Karpas-422 (cell line): ENCODE data around the gene CNTNAP3. TPM values are rescaled to one million over a fixed set of nuclear protein-coding genes. Genes with fewer than 3 reads are reported as not detected.
"Not testable (repeated sequence)": the region's sequence is repeated elsewhere in the genome, so short reads cannot be mapped to it uniquely, and the experiment has no call there.

Experiments used
- DNase-seq: peaks from one replicate; pipeline ENCODE4 v3.0.0-alpha.2; 2015
- H2AFZ ChIP-seq: fragments of 200-600 bp; sonication (generic); 2 replicates; pipeline ENCODE4 v1.6.1; 2014; ENCODE audit warnings: antibody characterized with exemption, low read length, mixed read lengths
- H3K27ac ChIP-seq: fragments of 200-600 bp; sonication (generic); 2 replicates; pipeline ENCODE4 v1.5.1; 2014; ENCODE audit warnings: mild to moderate bottlenecking, low read length, moderate library complexity
- H3K27me3 ChIP-seq: fragments of 200-600 bp; sonication (generic); 2 replicates; pipeline ENCODE4 v1.6.1; 2014; ENCODE audit warnings: low read length, mixed read lengths
- H3K36me3 ChIP-seq: fragments of 200-600 bp; sonication (generic); 2 replicates; pipeline ENCODE4 v1.6.1; 2014; ENCODE audit warnings: low read length, mixed read lengths; ENCODE audit not compliant: insufficient read depth
- H3K4me1 ChIP-seq: fragments of 200-600 bp; sonication (generic); 2 replicates; pipeline ENCODE4 v1.6.1; 2014; ENCODE audit warnings: mild to moderate bottlenecking, low read length, mixed read lengths
- H3K4me2 ChIP-seq: fragments of 200-600 bp; sonication (generic); 2 replicates; pipeline ENCODE4 v1.6.1; 2014; ENCODE audit warnings: low read length, low read depth, mild to moderate bottlenecking; ENCODE audit not compliant: poor library complexity, severe bottlenecking
- H3K4me3 ChIP-seq: fragments of 200-600 bp; sonication (generic); 2 replicates; pipeline ENCODE4 v1.5.1; 2014; ENCODE audit warnings: mild to moderate bottlenecking, antibody characterized with exemption, low read length, mixed read lengths
- H3K79me2 ChIP-seq: fragments of 200-600 bp; sonication (generic); 2 replicates; pipeline ENCODE4 v1.6.1; 2014; ENCODE audit warnings: mild to moderate bottlenecking, low read length, mixed read lengths
- H3K9ac ChIP-seq: fragments of 200-600 bp; sonication (generic); 2 replicates; pipeline ENCODE4 v1.6.0; 2014; ENCODE audit warnings: low read length
- H3K9me2 ChIP-seq: fragments of 200-600 bp; sonication (generic), shearing (Covaris generic); replicated peaks from 2 replicates; pipeline ENCODE4 v1.6.0; 2014; ENCODE audit warnings: mild to moderate bottlenecking, low read length, moderate library complexity; ENCODE audit not compliant: insufficient read depth
- H3K9me3 ChIP-seq: fragments of 300-700, 200-600 bp; sonication (generic); 2 replicates; pipeline ENCODE4 v1.6.1; 2014; ENCODE audit warnings: low read length, mixed read lengths
- H4K20me1 ChIP-seq: fragments of 200-600 bp; sonication (generic); 2 replicates; pipeline ENCODE4 v1.6.1; 2014; ENCODE audit warnings: mild to moderate bottlenecking, antibody characterized with exemption, low read length, low read depth; ENCODE audit not compliant: insufficient read depth
- total RNA-seq: library from RNA; depleted of rRNA; stranded (reverse); fragments of >200 nt; shearing (Covaris generic); gene quantifications from 2 replicates; pipeline ENCODE4 v1.2.3, GENCODE V29; 2014; ENCODE audit warnings: low replicate concordance

Gene CNTNAP3
- total RNA-seq, 1 experiment from 2014 or later, result not detected

GRCh38 chr9:39046833-39047232 is 241.1 kb downstream of the CNTNAP3 start:
- H3K4me2 ChIP-seq, H3K9me3 ChIP-seq, H4K20me1 ChIP-seq, H3K4me3 ChIP-seq, H3K27me3 ChIP-seq, H3K79me2 ChIP-seq, H3K9me2 ChIP-seq, DNase-seq, H2AFZ ChIP-seq, H3K36me3 ChIP-seq, H3K27ac ChIP-seq, H3K4me1 ChIP-seq, H3K9ac ChIP-seq: not testable (repeated sequence)

DNA sequence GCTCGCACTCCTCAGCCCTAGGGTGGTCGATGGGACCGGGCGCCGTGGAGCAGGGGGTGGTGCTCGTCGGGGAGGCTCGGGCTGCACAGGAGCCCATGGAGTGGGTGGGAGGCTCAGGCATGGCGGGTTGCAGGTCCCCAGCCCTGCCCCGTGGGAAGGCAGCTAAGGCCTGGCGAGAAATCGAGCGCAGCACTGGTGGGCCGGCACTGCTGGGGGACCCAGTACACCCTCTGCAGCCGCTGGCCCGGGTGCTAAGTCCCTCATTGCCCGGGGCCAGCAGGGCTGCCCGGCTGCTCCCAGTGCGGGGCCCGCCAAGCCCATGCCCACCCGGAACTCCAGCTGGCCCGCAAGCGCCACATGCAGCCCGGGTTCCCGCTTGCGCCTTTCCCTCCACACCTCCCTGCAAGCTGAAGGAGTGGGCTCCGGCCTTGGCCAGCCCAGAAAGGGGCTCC is 245.6 kb downstream of the CNTNAP3 start:
- not testable (repeated sequence) for H3K36me3 ChIP-seq, H3K79me2 ChIP-seq, H3K9me2 ChIP-seq, H3K4me3 ChIP-seq, H4K20me1 ChIP-seq, H3K27ac ChIP-seq, H3K9ac ChIP-seq, H3K9me3 ChIP-seq, H2AFZ ChIP-seq, H3K4me1 ChIP-seq, DNase-seq, H3K4me2 ChIP-seq, H3K27me3 ChIP-seq

DNA sequence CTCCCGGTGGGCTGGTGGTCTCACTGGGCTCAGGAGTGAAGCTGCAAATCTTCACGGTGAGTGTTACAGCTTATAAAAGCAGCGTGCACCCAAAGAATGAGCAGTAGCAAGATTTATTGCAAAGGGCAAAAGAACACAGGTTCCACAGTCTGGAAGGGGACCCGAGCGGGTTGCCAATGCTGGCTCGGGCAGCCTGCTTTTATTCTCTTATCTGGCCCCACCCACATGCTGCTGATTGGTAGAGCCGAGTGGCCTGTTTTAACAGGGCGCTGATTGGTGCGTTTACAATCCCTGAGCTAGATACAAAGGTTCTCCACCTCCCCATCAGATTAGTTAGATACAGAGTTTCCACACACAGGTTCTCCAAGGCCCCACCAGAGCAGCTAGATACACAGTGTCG is 246.2 kb downstream of the CNTNAP3 start:
- not testable (repeated sequence) for H2AFZ ChIP-seq, H3K36me3 ChIP-seq, H3K4me3 ChIP-seq, H3K4me2 ChIP-seq, H3K9me2 ChIP-seq, H4K20me1 ChIP-seq, H3K9ac ChIP-seq, DNase-seq, H3K27me3 ChIP-seq, H3K27ac ChIP-seq, H3K9me3 ChIP-seq, H3K79me2 ChIP-seq, H3K4me1 ChIP-seq

- not testable (repeated sequence) for H4K20me1 ChIP-seq
Observed at GRCh38 chr9:39039148-39039547, 248.8 kb downstream of the CNTNAP3 start.

GRCh38 chr9:39038221-39038620 is 249.7 kb downstream of the CNTNAP3 start:
- not testable (repeated sequence) for H4K20me1 ChIP-seq, H3K27ac ChIP-seq, H3K9me2 ChIP-seq, DNase-seq, H3K27me3 ChIP-seq, H3K4me1 ChIP-seq, H2AFZ ChIP-seq, H3K9me3 ChIP-seq, H3K36me3 ChIP-seq, H3K9ac ChIP-seq, H3K4me2 ChIP-seq, H3K4me3 ChIP-seq, H3K79me2 ChIP-seq

More at GRCh38 chr9:39039148-39039547, 248.8 kb downstream of the CNTNAP3 start:
- H2AFZ ChIP-seq, H3K4me1 ChIP-seq, H3K36me3 ChIP-seq, H3K4me2 ChIP-seq, H3K27me3 ChIP-seq, H3K27ac ChIP-seq, H3K79me2 ChIP-seq, H3K9ac ChIP-seq, H3K4me3 ChIP-seq, DNase-seq, H3K9me2 ChIP-seq, H3K9me3 ChIP-seq: not testable (repeated sequence)

DNA sequence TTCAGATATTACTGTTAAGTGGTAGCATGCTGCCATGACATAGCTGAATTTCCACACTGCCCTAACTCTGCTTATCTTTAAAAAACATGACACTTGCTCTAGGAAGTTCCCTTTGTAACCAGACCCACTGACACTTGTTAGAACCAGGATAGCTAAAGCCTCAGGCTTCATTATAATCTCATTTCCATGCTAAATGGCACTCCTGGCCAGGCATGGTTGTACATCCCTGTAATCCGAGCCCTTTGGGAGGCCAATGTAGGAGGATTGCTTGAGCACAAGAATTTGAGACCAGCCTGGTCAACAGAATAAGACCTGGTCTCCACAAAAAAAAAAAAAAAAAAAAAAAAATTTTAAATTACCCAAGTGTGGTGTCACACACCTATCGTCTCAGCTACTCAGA is 254.1 kb downstream of the CNTNAP3 start:
- H3K4me1 ChIP-seq, H2AFZ ChIP-seq, H3K9ac ChIP-seq, H3K27ac ChIP-seq, DNase-seq, H3K4me3 ChIP-seq, H3K9me2 ChIP-seq, H3K27me3 ChIP-seq, H3K36me3 ChIP-seq, H3K4me2 ChIP-seq, H3K79me2 ChIP-seq, H3K9me3 ChIP-seq, H4K20me1 ChIP-seq: not testable (repeated sequence)

DNA sequence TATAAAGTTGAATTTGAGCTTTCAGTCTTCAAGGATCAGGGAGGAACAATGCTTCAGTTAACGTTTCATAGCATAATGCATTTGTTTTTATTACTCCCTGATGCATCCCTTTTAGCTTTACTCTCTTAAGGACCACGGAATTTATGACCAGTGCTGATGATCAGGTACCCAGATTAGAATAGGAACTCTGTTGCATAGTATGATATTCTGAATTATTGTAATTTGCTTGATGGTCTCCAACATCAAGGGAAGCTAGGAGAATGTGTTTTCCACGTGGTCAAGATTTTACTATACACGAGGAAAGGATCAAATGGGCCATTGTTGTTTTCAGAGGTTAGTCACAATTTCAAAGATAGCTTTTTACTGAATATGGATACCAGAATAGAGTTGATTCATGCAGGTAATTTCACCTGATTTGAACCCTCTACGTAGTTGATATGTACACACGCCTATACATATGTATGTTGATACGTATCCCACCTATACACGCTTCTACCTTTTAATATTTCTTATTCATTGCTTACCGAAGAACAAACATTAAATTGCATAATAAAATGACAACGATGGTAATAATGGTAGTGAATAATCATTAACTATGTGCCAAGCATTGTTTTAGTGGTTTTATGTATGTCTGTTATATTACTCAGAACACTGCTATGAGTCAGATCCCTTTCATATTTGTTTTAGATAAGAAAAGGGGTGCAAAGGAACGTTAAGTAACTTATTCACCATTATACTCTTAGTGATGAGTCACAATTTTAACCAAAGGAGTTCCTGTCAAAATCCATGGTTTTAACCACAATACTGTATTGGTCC is 257.6 kb downstream of the CNTNAP3 start:
- H3K9me2 ChIP-seq, H3K9ac ChIP-seq, H3K4me3 ChIP-seq, H3K27me3 ChIP-seq, H3K4me1 ChIP-seq, H3K9me3 ChIP-seq, H3K36me3 ChIP-seq, H3K79me2 ChIP-seq, DNase-seq, H2AFZ ChIP-seq, H3K27ac ChIP-seq, H3K4me2 ChIP-seq, H4K20me1 ChIP-seq: not testable (repeated sequence)

GRCh38 chr9:39028855-39029254 is 259.1 kb downstream of the CNTNAP3 start:
- not testable (repeated sequence) for H3K4me3 ChIP-seq, H3K4me1 ChIP-seq, H4K20me1 ChIP-seq, H3K9me2 ChIP-seq, H3K27me3 ChIP-seq, DNase-seq, H3K27ac ChIP-seq, H3K4me2 ChIP-seq, H3K79me2 ChIP-seq, H3K36me3 ChIP-seq, H3K9ac ChIP-seq, H3K9me3 ChIP-seq, H2AFZ ChIP-seq

- not testable (repeated sequence) for H3K27me3 ChIP-seq, H3K4me3 ChIP-seq, DNase-seq, H3K9me3 ChIP-seq, H3K9ac ChIP-seq, H4K20me1 ChIP-seq, H3K36me3 ChIP-seq, H3K4me1 ChIP-seq, H3K4me2 ChIP-seq, H2AFZ ChIP-seq, H3K27ac ChIP-seq, H3K9me2 ChIP-seq, H3K79me2 ChIP-seq
Observed at GRCh38 chr9:39028168-39028567, 259.8 kb downstream of the CNTNAP3 start.
